Epithelial cell of esophagus (primary cell): Measurements from ENCODE around the gene CHST11.
"Not testable (repeated sequence)": the region's sequence is repeated elsewhere in the genome, so short reads cannot be mapped to it uniquely, and the experiment has no call there.

Experiments used
- DNase-seq: peaks from one replicate; pipeline ENCODE4 v3.0.0; 2010; ENCODE audit warnings: low read depth
- H3K4me3 ChIP-seq: 2 replicates; pipeline ENCODE4 v1.5.1; 2011; ENCODE audit warnings: mild to moderate bottlenecking, low read length, control low read depth
- CTCF ChIP-seq: IDR thresholded peaks from 2 replicates; pipeline ENCODE4 v1.5.1; 2011; ENCODE audit warnings: low read depth, mild to moderate bottlenecking, low read length, control low read depth, inconsistent platforms; ENCODE audit not compliant: insufficient read depth; ENCODE audit errors: missing control alignments

Gene CHST11

GRCh38 chr12:104569346-104570173 is 112.8 kb downstream of the CHST11 start:
- no peak overlapping the region for H3K4me3 ChIP-seq
- no peak for TF ChIP-seq CTCF
- DNase-seq: no peak

- H3K4me3 ChIP-seq: no peak overlapping the region
- TF ChIP-seq CTCF: no peak
- DNase-seq: no peak
Observed at GRCh38 chr12:104570174-104570907, 113.6 kb downstream of the CHST11 start.

- TF ChIP-seq CTCF: no peak
- no peak overlapping the region for H3K4me3 ChIP-seq
Observed at GRCh38 chr12:104571328-104571727, 114.6 kb downstream of the CHST11 start.

GRCh38 chr12:104574353-104574752 is 117.6 kb downstream of the CHST11 start:
- DNase-seq, H3K4me3 ChIP-seq: not testable (repeated sequence)

More at GRCh38 chr12:104571328-104571727, 114.6 kb downstream of the CHST11 start:
- no peak for DNase-seq

- not testable (repeated sequence) for H3K4me3 ChIP-seq
- DNase-seq: peak; percentile 27
Observed at GRCh38 chr12:104574758-104575157, 118.0 kb downstream of the CHST11 start.

GRCh38 chr12:104575442-104576186 is 118.9 kb downstream of the CHST11 start:
- DNase-seq: no peak
- H3K4me3 ChIP-seq: no peak overlapping the region
- TF ChIP-seq CTCF: no peak

- no peak for TF ChIP-seq CTCF
- DNase-seq: no peak
- H3K4me3 ChIP-seq: no peak overlapping the region
Observed at GRCh38 chr12:104576187-104576778, 119.5 kb downstream of the CHST11 start.
